Activated naive CD8-positive, alpha-beta T cell treated with anti-CD3 and anti-CD28 coated beads, Interleukin-2, amount 10 ng/mL, durations not matched to agents 7 days and 5 days (primary cell): ENCODE measurements around the gene DHX30. TPM values are rescaled to one million over a fixed set of nuclear protein-coding genes. Genes with fewer than 3 reads are reported as not detected.
"Not testable (repeated sequence)": the region's sequence is repeated elsewhere in the genome, so short reads cannot be mapped to it uniquely, and the experiment has no call there.

Experiments used
- ATAC-seq: fragments of 150-1000 bp; cut with Tn5 transposase; one replicate; pipeline ENCODE4 v1.10.0; 2021; ENCODE audit warnings: low read depth, moderate library complexity
- POLR2A ChIA-PET: fragments of 350-600 bp; sonication (Branson Sonifier 250); formaldehyde crosslinking; loops from one replicate; lab custom pipeline; 2021; ENCODE audit warnings: antibody characterized with exemption; lab: Charles Lee
- DNase-seq: peaks from one replicate; pipeline ENCODE4 v3.0.0; 2021
- H3K27ac Mint-ChIP-seq: one replicate; pipeline ENCODE4 v1.8.0; 2022; ENCODE audit warnings: mild to moderate bottlenecking, mixed read lengths
- H3K27me3 Mint-ChIP-seq: one replicate; pipeline ENCODE4 v1.8.0; 2022; ENCODE audit warnings: mild to moderate bottlenecking, moderate library complexity, mixed read lengths
- H3K36me3 Mint-ChIP-seq: one replicate; pipeline ENCODE4 v1.8.0; 2021; ENCODE audit warnings: mild to moderate bottlenecking, mixed read lengths
- H3K4me1 Mint-ChIP-seq: one replicate; pipeline ENCODE4 v1.8.0; 2021; ENCODE audit warnings: mixed read lengths
- H3K4me3 Mint-ChIP-seq: one replicate; pipeline ENCODE4 v1.8.0; 2022; ENCODE audit warnings: mild to moderate bottlenecking, moderate library complexity, mixed read lengths
- H3K9me3 Mint-ChIP-seq: one replicate; pipeline ENCODE4 v1.8.0; 2021; ENCODE audit warnings: mixed read lengths
- total RNA-seq, 2 experiments: library from RNA; stranded (reverse); gene quantifications; one replicate each; pipeline ENCODE4 v1.2.3, GENCODE V29; 2021

The DHX30 gene
- total RNA-seq, 2 experiments from 2014 or later: 76.7 to 78.1 TPM

DNA sequence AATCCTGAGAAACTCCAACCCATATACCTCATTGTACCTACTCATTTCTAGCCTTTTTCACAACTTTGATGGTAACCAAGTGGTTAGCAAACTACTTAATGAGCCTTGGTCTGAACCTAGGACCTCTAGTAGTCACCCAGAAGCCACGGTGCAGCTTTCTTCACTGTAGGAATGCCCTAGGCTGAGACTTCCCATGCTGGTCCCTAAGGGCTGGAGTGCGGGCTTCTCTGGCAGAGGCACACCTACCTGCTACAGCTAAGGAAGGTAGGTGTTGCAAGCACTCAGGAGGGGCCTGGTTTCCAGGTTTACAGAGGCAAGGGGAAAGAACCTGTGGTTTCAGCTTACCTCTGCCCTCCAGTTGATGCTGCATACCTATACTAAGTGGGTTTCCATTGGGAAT lies 65.4 kb downstream of the DHX30 start:
- no peak for ATAC-seq
- Mint-ChIP-seq H3K9me3 (no peaks in the 10 kb centered on the region), H3K27ac (no peak overlapping the region), H3K4me1 (peaks cover 1% of the 10 kb centered on the region), H3K36me3 (peaks cover 31% of the 10 kb centered on the region), H3K27me3 (no peaks in the 10 kb centered on the region), H3K4me3 (no peak overlapping the region)
- DNase-seq: no peak
- POLR2A ChIA-PET: no interaction called here

DNA sequence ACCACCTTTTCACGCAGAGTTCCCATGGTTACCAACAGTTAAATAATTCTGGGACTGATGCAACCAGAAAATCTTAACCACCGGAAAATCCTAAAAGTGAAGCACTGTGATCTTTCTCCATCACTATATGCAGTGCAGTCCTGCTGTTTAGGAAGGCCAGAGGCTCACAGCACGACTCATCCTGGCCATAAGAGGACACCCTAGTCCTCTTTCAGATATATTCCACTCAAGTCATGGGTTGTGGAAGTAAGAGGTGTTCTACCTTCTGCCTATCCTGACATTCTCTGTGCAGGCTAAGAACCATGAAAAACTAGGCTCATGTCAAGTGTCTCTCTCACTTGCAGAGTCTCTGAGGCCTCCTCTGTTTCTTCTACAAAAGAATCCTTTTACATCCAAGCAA lies 67.2 kb downstream of the DHX30 start:
- Mint-ChIP-seq H3K9me3 (no peaks in the 10 kb centered on the region), H3K36me3 (peaks cover 34% of the 10 kb centered on the region), H3K27ac (no peak overlapping the region), H3K4me1 (peaks cover 1% of the 10 kb centered on the region), H3K4me3 (no peak overlapping the region), H3K27me3 (no peaks in the 10 kb centered on the region)
- ATAC-seq (no peak), DNase-seq (no peak)
- POLR2A ChIA-PET: no interaction called here

DNA sequence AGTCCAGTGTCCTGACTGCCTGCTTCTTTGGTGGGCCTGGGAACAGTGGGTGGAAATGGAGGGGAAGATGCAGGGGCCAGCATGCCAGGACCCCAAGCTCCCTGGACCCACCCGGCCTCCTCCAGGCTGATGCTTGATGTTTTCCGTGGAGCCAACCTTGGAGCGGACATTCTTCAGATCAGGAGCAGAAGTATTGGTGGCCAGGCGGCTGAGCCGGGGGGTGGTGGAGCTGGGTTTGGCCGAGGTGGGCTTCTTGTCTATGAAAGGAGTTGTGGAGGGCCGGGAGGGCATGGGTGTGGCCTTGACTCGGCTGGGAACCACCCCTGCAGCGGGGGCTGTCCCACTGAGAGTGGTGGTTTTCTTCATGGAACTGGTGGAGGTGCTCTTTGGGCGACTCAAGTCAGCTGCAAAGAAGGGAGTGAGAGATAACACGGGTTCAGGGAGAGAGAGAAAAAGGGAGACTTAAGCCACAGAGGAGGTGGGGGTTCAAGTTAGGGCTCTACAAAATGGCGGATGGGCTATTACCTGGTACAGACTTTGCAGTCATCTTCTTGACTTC lies 67.8 kb downstream of the DHX30 start:
- peaks cover 1% of the 10 kb centered on the region for H3K4me1 Mint-ChIP-seq
- no peak overlapping the region for H3K4me3 Mint-ChIP-seq
- no peaks in the 10 kb centered on the region for H3K27me3 Mint-ChIP-seq
- H3K36me3 Mint-ChIP-seq: peaks cover 34% of the 10 kb centered on the region
- no peak overlapping the region for H3K27ac Mint-ChIP-seq
- POLR2A ChIA-PET: no interaction called here
- ATAC-seq (no peak), DNase-seq (no peak)
- H3K9me3 Mint-ChIP-seq: no peaks in the 10 kb centered on the region

DNA sequence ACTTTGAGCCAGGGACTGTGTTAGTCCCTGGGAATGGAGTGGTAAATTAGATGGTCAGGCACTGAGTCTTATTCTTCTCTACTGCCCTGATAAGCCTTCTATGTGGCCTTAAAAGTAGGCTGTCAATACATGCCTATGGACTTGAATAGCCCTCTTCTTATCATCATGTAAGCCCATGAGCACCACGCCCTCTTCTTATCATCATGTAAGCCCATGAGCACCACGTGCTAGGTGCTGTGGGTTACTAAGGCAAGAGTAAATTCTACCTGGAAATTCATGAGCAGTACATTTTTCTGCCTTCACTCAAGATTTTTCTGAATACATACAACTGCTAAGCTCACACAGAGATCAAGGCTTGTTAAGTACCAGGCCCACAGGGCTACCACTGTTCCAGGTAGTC lies 68.5 kb downstream of the DHX30 start:
- ATAC-seq: no peak
- no peaks in the 10 kb centered on the region for H3K27me3 Mint-ChIP-seq
- no peak for DNase-seq
- peaks cover 1% of the 10 kb centered on the region for H3K4me1 Mint-ChIP-seq
- no peaks in the 10 kb centered on the region for H3K9me3 Mint-ChIP-seq
- H3K4me3 Mint-ChIP-seq: no peak overlapping the region
- H3K27ac Mint-ChIP-seq: no peak overlapping the region
- H3K36me3 Mint-ChIP-seq: peaks cover 29% of the 10 kb centered on the region
- POLR2A ChIA-PET: no interaction called here

DNA sequence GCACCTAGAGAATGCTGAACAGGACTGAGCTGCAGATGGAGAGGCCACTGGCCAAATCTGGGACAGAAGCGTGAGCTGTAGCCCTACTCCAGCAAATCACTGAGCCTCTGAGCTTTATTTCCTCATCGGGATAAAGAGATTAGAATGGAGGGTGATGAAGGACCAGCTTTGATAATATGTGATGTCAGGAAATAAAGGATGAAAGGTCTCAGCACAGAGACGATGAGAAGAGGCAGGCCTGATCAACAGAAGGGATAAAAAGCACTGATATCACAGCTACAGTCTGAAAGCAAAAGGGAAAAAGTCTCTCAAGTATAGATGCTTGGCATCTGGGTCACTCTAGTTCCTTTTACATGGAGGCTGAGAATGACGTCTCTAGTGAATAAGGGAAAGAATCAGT lies 70.0 kb downstream of the DHX30 start:
- DNase-seq (no peak), ATAC-seq (no peak)
- Mint-ChIP-seq H3K36me3 (peaks cover 31% of the 10 kb centered on the region), H3K27ac (no peak overlapping the region), H3K4me3 (no peak overlapping the region), H3K9me3 (no peaks in the 10 kb centered on the region), H3K27me3 (no peaks in the 10 kb centered on the region), H3K4me1 (peaks cover 10% of the 10 kb centered on the region)
- POLR2A ChIA-PET: no interaction called here

DNA sequence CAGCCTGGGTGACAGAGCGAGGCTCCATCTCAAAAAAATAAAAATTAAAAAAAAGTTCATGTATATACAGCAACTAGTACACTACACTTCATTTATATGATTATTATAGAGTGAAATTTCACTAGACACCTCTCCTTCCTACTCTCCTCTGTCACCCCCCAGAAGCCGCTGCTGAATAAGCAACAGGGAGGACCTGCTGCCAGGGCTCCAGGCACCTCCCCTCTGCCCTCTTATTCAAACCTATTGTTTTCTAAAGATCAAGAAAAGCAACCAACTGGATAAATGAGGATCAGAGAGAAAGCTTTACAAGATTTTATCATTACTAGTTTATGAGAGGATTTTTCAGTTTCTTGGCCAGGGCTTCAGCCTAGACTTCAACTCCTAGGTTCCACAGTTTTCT lies 71.5 kb downstream of the DHX30 start:
- ATAC-seq (no peak), DNase-seq (no peak)
- POLR2A ChIA-PET: no interaction called here
- Mint-ChIP-seq H3K27ac (no peak overlapping the region), H3K27me3 (no peaks in the 10 kb centered on the region), H3K4me3 (no peak overlapping the region), H3K36me3 (peaks cover 23% of the 10 kb centered on the region), H3K4me1 (peaks cover 10% of the 10 kb centered on the region), H3K9me3 (no peaks in the 10 kb centered on the region)

DNA sequence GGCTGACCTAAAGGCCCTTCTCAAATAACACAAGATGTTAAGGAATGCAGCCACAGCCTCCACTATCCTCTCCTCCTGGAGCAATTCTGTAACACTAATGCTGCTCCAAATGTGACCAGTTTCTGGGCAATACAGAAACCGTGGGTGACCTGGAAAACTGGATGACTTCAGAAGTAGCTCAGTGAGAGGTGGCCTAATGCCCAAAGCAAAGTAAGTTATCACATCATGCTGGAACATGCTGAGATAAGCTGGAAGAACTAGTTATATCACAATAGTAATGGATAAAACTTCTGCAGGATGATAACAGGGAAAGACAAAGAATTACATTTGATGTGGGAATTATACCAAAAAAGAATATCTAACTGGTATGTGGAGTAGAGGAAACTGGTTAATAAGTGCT lies 72.0 kb downstream of the DHX30 start:
- H3K4me1 Mint-ChIP-seq: peaks cover 9% of the 10 kb centered on the region
- DNase-seq: no peak
- H3K27me3 Mint-ChIP-seq: no peaks in the 10 kb centered on the region
- no peak for ATAC-seq
- H3K9me3 Mint-ChIP-seq: no peaks in the 10 kb centered on the region
- POLR2A ChIA-PET: no interaction called here
- no peak overlapping the region for H3K4me3 Mint-ChIP-seq
- peaks cover 21% of the 10 kb centered on the region for H3K36me3 Mint-ChIP-seq
- H3K27ac Mint-ChIP-seq: no peak overlapping the region

DNA sequence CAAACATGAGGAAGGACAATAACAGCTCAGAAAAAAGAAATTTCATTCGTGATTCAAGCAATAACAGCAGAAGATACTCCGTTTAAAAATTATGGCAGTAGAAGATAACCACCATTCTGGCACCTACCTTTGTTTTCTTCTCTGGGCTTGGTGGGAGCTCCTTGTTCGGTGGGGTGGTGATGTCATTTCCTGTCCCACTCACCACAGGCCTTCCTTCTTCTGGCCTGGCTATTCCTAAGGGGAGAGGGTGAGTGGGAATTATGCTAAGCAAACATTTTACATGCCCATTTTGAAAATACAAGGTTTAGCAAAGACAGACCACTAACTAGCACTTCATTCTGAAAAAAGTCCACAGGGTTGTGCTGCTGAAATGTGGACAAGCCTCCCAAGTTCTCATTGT lies 74.4 kb downstream of the DHX30 start:
- H3K27me3 Mint-ChIP-seq: no peaks in the 10 kb centered on the region
- no peaks in the 10 kb centered on the region for H3K9me3 Mint-ChIP-seq
- POLR2A ChIA-PET: interaction anchor here (0.6 kb wide), 1 partner anchor 48 kb away, joined by 3 read pairs; no protein-coding TSS in a partner anchor
- ATAC-seq (no peak), DNase-seq (no peak)
- peak overlapping the region; percentile 21 for H3K27ac Mint-ChIP-seq
- H3K4me1 Mint-ChIP-seq: peaks cover 9% of the 10 kb centered on the region
- peaks cover 17% of the 10 kb centered on the region for H3K36me3 Mint-ChIP-seq
- no peak overlapping the region for H3K4me3 Mint-ChIP-seq

DNA sequence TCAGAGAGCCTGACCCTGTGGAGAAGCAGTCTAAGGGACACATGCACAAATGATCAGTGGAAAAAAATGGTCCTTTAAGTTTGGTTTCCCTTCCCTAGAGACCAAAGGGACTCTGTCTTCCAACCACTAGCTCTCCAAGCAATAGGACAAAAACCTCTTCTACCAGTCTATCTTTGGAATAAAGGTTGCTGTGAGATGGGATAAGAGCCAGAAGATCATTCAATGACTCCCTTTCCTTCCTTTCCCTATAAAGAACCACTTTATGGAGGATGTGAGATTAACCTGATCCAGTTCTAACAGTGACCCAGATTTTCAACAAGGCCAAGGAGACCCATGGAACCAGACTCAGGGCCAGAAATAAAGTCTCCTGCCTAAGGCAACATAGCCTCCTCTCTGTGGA lies 74.8 kb downstream of the DHX30 start:
- POLR2A ChIA-PET: no interaction called here
- no peak for ATAC-seq
- H3K27me3 Mint-ChIP-seq: no peaks in the 10 kb centered on the region
- DNase-seq: no peak
- no peak overlapping the region for H3K4me3 Mint-ChIP-seq
- H3K9me3 Mint-ChIP-seq: no peaks in the 10 kb centered on the region
- peaks cover 17% of the 10 kb centered on the region for H3K36me3 Mint-ChIP-seq
- peak overlapping the region; percentile 12 for H3K27ac Mint-ChIP-seq
- peaks cover 9% of the 10 kb centered on the region for H3K4me1 Mint-ChIP-seq

DNA sequence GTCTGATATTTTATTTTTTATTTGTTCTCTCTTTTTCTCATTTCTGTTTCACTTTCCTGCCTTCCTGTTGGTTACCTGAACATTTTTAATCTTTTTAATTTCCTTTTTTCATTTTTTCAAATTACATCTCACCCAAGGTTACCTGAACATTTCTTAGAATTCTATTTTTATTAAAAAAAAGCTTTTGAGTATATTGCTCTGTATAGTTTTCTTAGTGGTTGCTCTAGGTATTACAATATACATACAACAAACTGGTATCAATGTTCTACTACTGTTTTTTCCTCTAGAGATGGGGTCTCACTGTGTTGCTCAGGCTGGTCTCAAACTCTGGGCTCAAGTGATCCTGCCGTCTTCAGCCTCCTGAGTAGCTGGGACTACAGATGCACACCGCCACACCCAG lies 79.4 kb downstream of the DHX30 start:
- H3K4me3 Mint-ChIP-seq: no peak overlapping the region
- H3K27ac Mint-ChIP-seq: no peak overlapping the region
- H3K9me3 Mint-ChIP-seq: no peaks in the 10 kb centered on the region
- ATAC-seq: no peak
- H3K4me1 Mint-ChIP-seq: peaks cover 23% of the 10 kb centered on the region
- H3K27me3 Mint-ChIP-seq: no peaks in the 10 kb centered on the region
- DNase-seq: no peak
- POLR2A ChIA-PET: interaction anchor here (0.5 kb wide), 1 partner anchor 1730 kb away, joined by 3 read pairs; no protein-coding TSS in a partner anchor
- H3K36me3 Mint-ChIP-seq: peaks cover 19% of the 10 kb centered on the region

DNA sequence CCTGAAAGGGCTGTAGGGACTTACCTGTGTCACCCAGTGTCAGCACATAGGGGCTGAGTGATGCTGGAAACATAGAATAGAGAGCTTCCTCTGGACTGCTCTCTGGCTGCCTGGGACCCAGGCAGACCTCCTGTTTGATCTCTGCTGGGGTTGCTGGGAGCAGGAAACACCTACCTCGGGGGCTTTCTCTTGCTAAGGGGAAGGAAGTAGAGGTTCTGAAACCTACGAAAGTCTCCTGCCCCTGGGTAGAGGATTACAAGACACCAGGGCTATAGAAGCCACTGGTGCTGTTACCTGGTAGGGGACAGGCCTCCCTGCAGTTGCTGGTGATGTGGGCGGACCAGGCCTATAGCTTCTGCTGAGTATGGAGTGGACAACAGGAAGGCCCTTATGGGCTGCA lies 81.7 kb downstream of the DHX30 start:
- DNase-seq (no peak), ATAC-seq (peak; percentile 90)
- H3K4me3 Mint-ChIP-seq: peak overlapping the region; percentile 3
- peaks cover 29% of the 10 kb centered on the region for H3K36me3 Mint-ChIP-seq
- H3K27me3 Mint-ChIP-seq: no peaks in the 10 kb centered on the region
- POLR2A ChIA-PET: no interaction called here
- peaks cover 18% of the 10 kb centered on the region for H3K4me1 Mint-ChIP-seq
- no peaks in the 10 kb centered on the region for H3K9me3 Mint-ChIP-seq
- peak overlapping the region; percentile 60 for H3K27ac Mint-ChIP-seq

DNA sequence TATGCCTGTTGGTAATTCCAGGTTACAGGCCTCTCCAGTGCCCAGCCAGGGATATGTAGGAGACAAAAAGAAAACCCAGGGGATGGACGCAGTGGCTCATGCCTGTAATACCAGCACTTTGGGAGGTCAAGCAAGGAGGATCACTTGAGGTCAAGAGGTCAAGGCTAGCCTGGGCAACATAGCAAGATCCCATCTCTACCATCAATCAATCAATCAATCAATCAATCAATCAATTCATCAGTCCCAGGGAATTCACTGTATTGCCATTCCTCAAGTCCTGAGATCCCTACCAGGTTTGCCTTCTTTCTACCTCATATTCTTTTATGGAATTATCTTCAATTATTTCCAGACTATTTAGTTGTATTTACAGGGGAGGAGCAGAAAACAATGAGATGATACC lies 82.2 kb downstream of the DHX30 start:
- peak overlapping the region; percentile 60 for H3K27ac Mint-ChIP-seq
- no peaks in the 10 kb centered on the region for H3K27me3 Mint-ChIP-seq
- peak overlapping the region; percentile 3 for H3K4me3 Mint-ChIP-seq
- H3K36me3 Mint-ChIP-seq: peaks cover 29% of the 10 kb centered on the region
- DNase-seq (no peak), ATAC-seq (no peak)
- H3K4me1 Mint-ChIP-seq: peaks cover 18% of the 10 kb centered on the region
- no peaks in the 10 kb centered on the region for H3K9me3 Mint-ChIP-seq
- POLR2A ChIA-PET: no interaction called here

DNA sequence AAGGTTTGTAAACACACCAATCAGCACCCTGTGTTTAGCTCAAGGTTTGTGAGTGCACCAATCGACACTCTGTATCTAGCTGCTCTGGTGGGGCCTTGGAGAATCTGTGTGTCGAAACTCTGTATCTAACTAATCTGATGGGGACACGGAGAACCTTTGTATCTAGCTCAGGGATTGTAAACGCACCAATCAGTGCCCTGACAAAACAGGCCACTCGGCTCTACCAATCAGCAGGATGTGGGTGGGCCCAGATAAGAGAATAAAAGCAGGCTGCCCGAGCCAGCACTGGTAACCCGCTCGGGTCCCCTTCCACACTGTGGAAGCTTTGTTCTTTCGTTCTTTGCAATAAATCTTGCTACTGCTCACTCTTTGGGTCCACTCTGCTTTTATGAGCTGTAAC lies 85.1 kb downstream of the DHX30 start:
- H3K4me3 Mint-ChIP-seq, H3K27me3 Mint-ChIP-seq, ATAC-seq, DNase-seq, POLR2A ChIA-PET, H3K9me3 Mint-ChIP-seq: not testable (repeated sequence)
- peaks cover 28% of the 10 kb centered on the region for H3K36me3 Mint-ChIP-seq
- peak overlapping the region; percentile 20 for H3K27ac Mint-ChIP-seq
- peaks cover 21% of the 10 kb centered on the region for H3K4me1 Mint-ChIP-seq

DNA sequence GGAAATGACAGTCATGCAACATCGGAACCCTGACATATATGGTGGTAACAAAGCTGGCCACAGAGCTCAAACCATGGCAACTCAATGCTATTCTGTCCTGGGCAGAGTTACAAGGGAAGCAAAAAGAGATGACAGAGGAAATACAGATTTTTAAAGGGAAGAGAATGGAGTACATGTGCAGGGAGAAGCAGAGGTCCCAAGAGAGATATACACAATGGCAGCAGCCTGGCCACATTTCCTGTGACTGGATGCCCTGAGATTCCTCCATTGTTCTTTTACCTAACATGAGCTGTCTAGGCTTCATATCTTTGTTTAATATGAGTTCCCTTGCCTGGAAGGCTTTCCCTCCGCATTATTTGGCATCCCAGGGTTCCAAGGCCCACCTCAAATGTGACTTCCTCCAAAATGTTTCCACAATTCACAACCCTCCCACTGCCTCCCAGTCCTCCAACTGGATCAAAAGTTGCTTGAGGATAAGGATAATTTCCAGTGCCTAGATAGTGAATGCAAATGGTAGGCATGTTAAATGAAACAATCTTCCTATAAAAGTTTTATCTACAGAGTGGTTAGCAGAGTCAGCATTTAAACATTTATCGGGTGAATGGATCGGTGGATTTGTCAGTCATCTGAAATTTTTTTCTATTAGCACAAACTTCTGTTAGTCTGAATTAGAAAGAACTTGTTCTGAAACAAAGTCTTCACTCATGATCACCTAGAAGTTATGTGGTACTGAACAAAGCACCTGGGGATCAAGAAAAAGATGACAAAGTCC lies 86.2 kb downstream of the DHX30 start:
- POLR2A ChIA-PET: no interaction called here
- peaks cover 28% of the 10 kb centered on the region for H3K36me3 Mint-ChIP-seq
- no peak for ATAC-seq

More for the DNA sequence above, 86.2 kb downstream of the DHX30 start:
- H3K27me3 Mint-ChIP-seq: no peaks in the 10 kb centered on the region
- no peak overlapping the region for H3K27ac Mint-ChIP-seq
- H3K9me3 Mint-ChIP-seq: no peaks in the 10 kb centered on the region
- DNase-seq: no peak
- H3K4me3 Mint-ChIP-seq: no peak overlapping the region
- peaks cover 21% of the 10 kb centered on the region for H3K4me1 Mint-ChIP-seq
